GM15510 (cell line): ENCODE results near the gene CYP19A1.

Experiments used
- POLR2A ChIP-seq: IDR thresholded peaks from 3 replicates; pipeline ENCODE4 v1.6.1; 2011; ENCODE audit warnings: borderline replicate concordance; ENCODE audit not compliant: insufficient read length; ENCODE audit errors: extremely low read depth

CYP19A1 gene

DNA sequence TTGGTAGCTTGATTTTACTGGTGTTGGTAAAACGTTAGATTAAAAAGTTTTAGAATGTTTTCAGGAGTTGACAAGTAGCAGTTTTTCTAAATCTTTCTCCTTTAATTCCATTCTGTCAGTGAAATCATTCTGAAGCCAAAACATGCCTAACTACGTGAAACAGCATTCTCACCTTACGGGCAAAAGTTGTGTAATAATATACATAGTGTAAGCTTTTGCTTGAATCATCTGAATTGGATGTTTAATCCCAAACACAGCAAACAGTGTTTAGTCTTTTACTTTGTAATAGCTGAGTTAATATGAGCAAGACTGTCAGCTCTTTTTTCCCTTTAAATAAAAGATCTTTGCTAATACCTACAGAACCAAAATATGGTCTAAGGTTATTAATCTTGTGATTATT, 100.6 kb downstream of the CYP19A1 start:
- TF ChIP-seq POLR2A: no peak

DNA sequence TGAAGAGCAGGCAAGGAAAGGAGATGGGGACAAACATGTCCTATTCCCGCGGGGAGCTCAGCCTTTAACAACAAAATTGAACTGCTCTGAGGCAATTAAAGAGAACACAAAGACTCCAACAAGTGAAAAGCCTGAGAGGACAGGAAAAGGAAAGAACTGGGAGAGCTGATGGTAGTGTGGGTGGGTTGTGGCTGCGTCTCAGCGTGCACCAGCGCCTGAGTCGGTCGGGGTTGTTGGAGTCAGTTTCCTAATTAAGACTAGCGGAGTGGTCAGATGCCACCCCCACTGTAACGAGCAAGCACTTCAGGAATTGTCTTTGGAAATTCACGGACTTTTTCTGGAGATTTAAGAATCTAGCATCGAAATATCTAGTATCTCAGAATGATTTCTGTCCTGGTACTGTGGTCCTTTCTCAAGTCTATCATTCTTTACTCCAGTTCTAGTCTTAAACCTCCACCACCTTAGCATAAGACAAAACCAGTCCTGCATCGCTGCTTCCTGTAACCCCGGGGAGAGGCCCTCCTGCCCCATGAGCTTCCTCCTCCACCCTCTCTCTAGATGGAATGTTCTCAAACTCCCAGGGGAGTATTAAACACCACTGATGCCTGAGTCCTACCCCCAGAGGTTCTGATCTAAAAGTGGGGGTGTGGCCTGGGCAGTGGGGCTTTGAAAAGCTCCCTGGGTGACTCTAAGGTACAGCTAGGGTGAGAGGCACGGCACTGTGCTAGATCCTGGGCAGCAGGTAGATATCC, 104.0 kb downstream of the CYP19A1 start:
- TF ChIP-seq POLR2A: no peak

DNA sequence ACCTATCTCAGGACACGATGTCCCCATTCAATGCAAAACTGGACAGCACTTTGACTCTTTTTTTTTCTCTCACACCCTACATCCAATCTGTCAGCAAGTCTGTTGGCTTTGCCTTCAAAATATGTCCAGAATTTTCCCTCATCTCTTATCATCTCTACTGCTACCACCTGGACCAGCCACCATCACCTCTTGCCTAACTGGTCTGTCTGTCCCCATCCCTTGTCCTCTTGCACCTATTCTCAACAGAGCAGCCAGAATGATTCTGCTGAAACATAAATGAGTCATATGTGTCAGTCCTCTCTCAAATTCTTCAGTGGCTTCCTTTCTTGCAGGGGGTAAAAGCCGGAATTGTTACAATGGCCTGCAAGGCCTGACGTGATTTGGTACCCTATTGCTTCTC, 105.8 kb downstream of the CYP19A1 start:
- no peak for TF ChIP-seq POLR2A

GRCh38 chr15:51229907-51230330, 108.5 kb downstream of the CYP19A1 start:
- no peak for TF ChIP-seq POLR2A

DNA sequence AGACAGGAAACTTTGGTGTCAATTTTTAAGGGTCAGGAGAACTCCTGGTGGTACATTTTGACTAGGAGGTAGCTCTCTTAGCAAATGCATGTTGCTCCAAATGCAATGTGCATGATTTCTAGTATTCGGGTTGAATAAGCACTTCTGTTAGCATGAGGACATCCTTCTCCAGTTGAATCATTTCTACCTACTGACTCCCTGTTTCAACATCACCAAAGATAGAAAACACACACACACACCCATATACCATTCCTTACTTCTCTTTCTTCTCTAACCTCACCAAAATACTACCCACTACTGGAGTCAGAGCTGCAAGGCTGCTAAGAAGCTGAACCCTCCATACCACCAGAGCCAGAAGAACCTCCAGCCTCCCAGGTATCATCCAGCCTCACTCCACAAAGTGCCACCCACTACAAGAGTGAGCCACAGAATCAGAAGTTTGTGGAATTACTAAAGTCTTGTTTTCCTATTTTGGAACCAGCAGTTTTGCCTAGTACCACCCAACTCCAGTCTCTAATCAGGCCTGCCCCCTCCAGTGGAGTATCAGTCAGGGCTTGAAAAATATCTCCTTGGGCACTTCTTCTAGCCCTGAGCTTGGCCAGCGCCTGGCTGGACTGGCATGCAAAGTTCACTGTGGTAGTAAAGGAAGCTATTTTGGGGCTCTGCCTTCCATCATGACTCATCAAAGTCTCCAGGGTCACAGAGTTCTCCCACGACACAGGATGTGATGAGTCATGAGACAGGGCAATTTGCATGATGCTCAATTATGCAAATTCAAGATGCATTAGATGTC, 110.3 kb downstream of the CYP19A1 start:
- no peak for TF ChIP-seq POLR2A

- no peak for TF ChIP-seq POLR2A
Observed at GRCh38 chr15:51226576-51227210, 111.7 kb downstream of the CYP19A1 start.

DNA sequence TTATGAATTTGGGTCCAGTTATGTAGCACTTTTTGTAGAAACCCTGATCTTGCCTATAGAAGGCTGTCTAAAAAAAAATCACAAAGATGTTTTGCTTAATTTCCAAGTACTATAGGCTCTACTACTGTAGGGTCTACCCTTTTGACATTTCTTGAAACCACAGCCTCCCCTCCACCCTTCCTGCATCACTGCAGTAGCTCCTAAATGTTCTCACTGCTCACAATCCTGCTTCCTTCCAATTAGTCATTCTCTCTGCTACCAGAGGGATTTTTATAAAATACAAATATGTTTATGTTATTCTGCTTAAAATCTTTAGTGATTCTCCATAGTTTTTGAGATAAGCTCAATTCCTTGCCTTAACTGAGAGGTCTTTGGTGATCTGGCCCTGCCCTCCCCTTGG, 114.0 kb downstream of the CYP19A1 start:
- no peak for TF ChIP-seq POLR2A

- no peak for TF ChIP-seq POLR2A
Observed at GRCh38 chr15:51223771-51224229, 114.6 kb downstream of the CYP19A1 start.

GRCh38 chr15:51218299-51218938, 120.0 kb downstream of the CYP19A1 start:
- TF ChIP-seq POLR2A: no peak

- TF ChIP-seq POLR2A: no peak
Observed at GRCh38 chr15:51212909-51213308, 125.5 kb downstream of the CYP19A1 start.

GRCh38 chr15:51212239-51212638, 126.2 kb downstream of the CYP19A1 start:
- no peak for TF ChIP-seq POLR2A

GRCh38 chr15:51205050-51205975, 133.1 kb downstream of the CYP19A1 start:
- no peak for TF ChIP-seq POLR2A

DNA sequence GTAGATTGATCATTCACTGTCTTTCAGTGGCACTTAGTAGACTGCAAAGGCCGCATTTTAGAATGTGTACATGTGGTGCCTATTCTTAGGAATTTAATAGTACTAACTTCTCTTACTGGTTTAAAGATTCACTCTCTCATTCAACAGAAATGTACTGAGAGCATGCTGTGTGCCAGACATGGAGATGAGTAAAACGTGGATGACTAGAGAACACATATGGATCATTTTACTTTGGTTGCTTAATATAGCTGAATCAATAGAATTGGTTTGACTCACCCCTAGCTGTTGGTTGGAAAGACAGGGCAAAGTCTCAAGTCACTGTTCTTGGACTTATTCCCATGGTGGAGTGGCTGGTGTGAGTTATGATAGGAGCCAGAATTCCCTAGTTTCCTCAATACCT, 134.6 kb downstream of the CYP19A1 start:
- no peak for TF ChIP-seq POLR2A

- TF ChIP-seq POLR2A: no peak
Observed at GRCh38 chr15:51202783-51203182, 135.6 kb downstream of the CYP19A1 start.

GRCh38 chr15:51201581-51201980, 136.8 kb downstream of the CYP19A1 start:
- no peak for TF ChIP-seq POLR2A

- no peak for TF ChIP-seq POLR2A
Observed at GRCh38 chr15:51200792-51201191, 137.6 kb downstream of the CYP19A1 start.
